Measurements from ENCODE around the gene DUSP5.

DUSP5 gene

GRCh38 chr10:110544958-110545537, 47.3 kb downstream of the DUSP5 start:
- DNase-seq (ENCODE audit: low read depth in 1 of 2, low spot score in 1 of 2) = no peak

GRCh38 chr10:110546077-110546476, 48.4 kb downstream of the DUSP5 start:
- no peak for DNase-seq (ENCODE audit: low read depth in 1 of 2, low spot score in 1 of 2)

- no peak for DNase-seq (ENCODE audit: low read depth in 1 of 2, low spot score in 1 of 2)
Observed at GRCh38 chr10:110546499-110547110, 48.9 kb downstream of the DUSP5 start.

GRCh38 chr10:110547139-110547761, 49.5 kb downstream of the DUSP5 start:
- no peak for DNase-seq (ENCODE audit: low read depth in 1 of 2, low spot score in 1 of 2)

- no peak for DNase-seq (ENCODE audit: low read depth in 1 of 2, low spot score in 1 of 2)
Observed at GRCh38 chr10:110548002-110548401, 50.3 kb downstream of the DUSP5 start.

GRCh38 chr10:110549211-110549610, 51.5 kb downstream of the DUSP5 start:
- DNase-seq (ENCODE audit: low read depth in 1 of 2, low spot score in 1 of 2) = no peak

GRCh38 chr10:110553905-110554304, 56.2 kb downstream of the DUSP5 start:
- no peak for DNase-seq (ENCODE audit: low read depth in 1 of 2, low spot score in 1 of 2)

- DNase-seq (ENCODE audit: low read depth in 1 of 2, low spot score in 1 of 2) = no peak
Observed at GRCh38 chr10:110556296-110556695, 58.6 kb downstream of the DUSP5 start.

- DNase-seq (ENCODE audit: low read depth in 1 of 2, low spot score in 1 of 2) = peak; percentile 34 to 50
Observed at GRCh38 chr10:110556969-110557601, 59.4 kb downstream of the DUSP5 start.

- no peak for DNase-seq (ENCODE audit: low read depth in 1 of 2, low spot score in 1 of 2)
Observed at GRCh38 chr10:110558041-110558440, 60.3 kb downstream of the DUSP5 start.

GRCh38 chr10:110560012-110560411, 62.3 kb downstream of the DUSP5 start:
- DNase-seq (ENCODE audit: low read depth in 1 of 2, low spot score in 1 of 2) = no peak

Data from activated T-helper 1 cell treated with anti-CD3 and anti-CD28 coated beads, Interleukin-2, amount 50 U/mL, for 16 hours (primary cell).